22Rv1 (cell line): ENCODE results near the gene ZNF33A.

ENCODE experiments used
- CTCF ChIP-seq: fragments of 450-650 bp; IDR thresholded peaks from 2 replicates; pipeline ENCODE4 v1.5.1; 2017; ENCODE audit warnings: mild to moderate bottlenecking
- ZFX ChIP-seq: fragments of 450-650 bp; IDR thresholded peaks from 2 replicates; pipeline ENCODE4 v1.6.1; 2017; ENCODE audit warnings: antibody characterized with exemption, borderline replicate concordance

GRCh38 chr10:38076687-38077086 lies 66.2 kb downstream of the ZNF33A start:
- TF ChIP-seq CTCF (no peak), ZFX (no peak)
